PFSK-1 (cell line): Measurements from ENCODE around the gene COMMD6.

Experiments used
- FOXP2 ChIP-seq: optimal IDR thresholded peaks from 2 replicates; pipeline ENCODE3; 2011; ENCODE audit warnings: borderline replicate concordance, control low read depth, inconsistent platforms; ENCODE audit not compliant: insufficient read depth; ENCODE audit errors: extremely low read length, extremely low read depth
- POLR2AphosphoS5 ChIP-seq: IDR thresholded peaks from 2 replicates; pipeline ENCODE4 v1.6.1; 2012; ENCODE audit warnings: low read depth, mild to moderate bottlenecking, control low read depth, low read length, moderate library complexity
- SIN3A ChIP-seq: IDR thresholded peaks from 2 replicates; pipeline ENCODE4 v1.6.1; 2012; ENCODE audit warnings: mild to moderate bottlenecking, low read length, moderate library complexity, borderline replicate concordance; ENCODE audit not compliant: insufficient read depth
- TAF1 ChIP-seq: IDR thresholded peaks from 2 replicates; pipeline ENCODE4 v1.6.1; 2012; ENCODE audit warnings: low read length, control low read depth, borderline replicate concordance; ENCODE audit not compliant: insufficient read depth
- TF ChIP-seq, protein P1 (sequence below), 2 experiments: IDR thresholded peaks; 2 replicates each; pipeline versions ENCODE4 v1.6.1 to v1.8.0; 2011 to 2012; ENCODE audit warnings: low read depth in 2 of 2, low read length in 2 of 2, control low read depth in 1 of 2, inconsistent platforms in 1 of 2, mild to moderate bottlenecking in 1 of 2, moderate library complexity in 1 of 2; ENCODE audit not compliant: insufficient read depth in 1 of 2

COMMD6 gene

DNA sequence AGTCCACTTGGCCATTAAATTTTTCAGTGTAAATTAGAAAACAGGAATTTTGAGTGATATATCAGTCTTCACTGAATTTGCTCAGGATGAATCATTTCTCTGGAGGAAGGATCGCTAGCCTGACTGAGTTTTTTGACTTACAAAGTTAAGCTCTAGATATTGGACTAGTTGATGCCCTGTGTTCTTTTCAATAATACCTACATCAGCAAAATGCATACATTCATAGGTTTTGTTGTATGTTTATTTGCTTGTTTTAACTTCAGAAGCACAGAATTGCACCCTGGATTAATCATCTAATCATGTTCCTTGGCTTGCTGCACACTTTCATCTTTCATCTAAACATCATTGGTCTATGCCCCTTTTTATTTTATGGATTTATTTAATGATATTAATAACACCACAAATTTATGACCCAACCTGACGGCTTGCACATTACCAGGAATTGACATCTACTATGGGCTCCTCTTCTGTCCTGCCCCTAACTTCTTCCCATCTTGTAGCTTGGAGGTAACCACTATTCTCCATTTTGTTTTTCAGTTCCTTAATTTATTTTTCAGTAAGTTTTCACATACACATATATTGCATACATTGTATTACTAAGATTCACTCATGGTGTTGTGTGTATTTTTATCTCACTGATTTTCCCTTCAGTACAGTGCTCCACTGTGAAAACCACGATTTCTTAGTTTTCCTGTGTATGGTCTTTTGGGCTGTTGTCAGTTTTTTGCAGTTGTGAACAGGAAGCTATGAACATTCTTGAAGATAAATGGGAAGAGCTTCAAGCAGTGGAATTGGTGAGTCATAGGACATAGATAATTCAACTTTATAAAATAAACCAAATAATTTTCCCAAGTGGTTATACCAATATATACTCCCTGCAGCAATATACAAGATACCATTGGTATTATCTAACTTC is 23.3 kb downstream of the COMMD6 start:
- TF ChIP-seq, protein P1, sequence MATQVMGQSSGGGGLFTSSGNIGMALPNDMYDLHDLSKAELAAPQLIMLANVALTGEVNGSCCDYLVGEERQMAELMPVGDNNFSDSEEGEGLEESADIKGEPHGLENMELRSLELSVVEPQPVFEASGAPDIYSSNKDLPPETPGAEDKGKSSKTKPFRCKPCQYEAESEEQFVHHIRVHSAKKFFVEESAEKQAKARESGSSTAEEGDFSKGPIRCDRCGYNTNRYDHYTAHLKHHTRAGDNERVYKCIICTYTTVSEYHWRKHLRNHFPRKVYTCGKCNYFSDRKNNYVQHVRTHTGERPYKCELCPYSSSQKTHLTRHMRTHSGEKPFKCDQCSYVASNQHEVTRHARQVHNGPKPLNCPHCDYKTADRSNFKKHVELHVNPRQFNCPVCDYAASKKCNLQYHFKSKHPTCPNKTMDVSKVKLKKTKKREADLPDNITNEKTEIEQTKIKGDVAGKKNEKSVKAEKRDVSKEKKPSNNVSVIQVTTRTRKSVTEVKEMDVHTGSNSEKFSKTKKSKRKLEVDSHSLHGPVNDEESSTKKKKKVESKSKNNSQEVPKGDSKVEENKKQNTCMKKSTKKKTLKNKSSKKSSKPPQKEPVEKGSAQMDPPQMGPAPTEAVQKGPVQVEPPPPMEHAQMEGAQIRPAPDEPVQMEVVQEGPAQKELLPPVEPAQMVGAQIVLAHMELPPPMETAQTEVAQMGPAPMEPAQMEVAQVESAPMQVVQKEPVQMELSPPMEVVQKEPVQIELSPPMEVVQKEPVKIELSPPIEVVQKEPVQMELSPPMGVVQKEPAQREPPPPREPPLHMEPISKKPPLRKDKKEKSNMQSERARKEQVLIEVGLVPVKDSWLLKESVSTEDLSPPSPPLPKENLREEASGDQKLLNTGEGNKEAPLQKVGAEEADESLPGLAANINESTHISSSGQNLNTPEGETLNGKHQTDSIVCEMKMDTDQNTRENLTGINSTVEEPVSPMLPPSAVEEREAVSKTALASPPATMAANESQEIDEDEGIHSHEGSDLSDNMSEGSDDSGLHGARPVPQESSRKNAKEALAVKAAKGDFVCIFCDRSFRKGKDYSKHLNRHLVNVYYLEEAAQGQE (IDR thresholded peaks at IDR 0.05; ENCODE audit: insufficient read depth in 1 of 2, low read depth in 2 of 2, low read length in 2 of 2): no peak
- TF ChIP-seq FOXP2 (no peak), SIN3A (no peak), TAF1 (no peak), POLR2AphosphoS5 (no peak)

DNA sequence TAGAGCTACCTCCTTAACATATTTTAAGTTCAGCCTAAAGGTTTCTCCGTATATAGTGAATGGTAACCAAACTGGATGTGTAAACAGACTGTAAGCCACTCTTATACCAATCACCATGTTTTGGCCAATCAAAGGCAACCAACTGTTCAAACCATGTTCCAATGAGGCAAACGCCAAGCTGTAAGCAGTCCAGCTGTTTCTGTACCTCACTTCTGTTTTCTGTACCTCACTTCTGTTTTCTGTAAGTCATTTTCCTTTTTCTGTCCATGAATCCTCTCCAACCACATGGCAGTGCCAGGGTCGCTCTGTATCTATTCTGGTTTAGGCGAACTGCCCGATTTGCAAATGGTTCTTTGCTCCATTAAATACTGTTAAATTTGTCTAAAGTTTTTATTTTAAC is 24.4 kb downstream of the COMMD6 start:
- TF ChIP-seq, protein P1 (IDR thresholded peaks at IDR 0.05; ENCODE audit: insufficient read depth in 1 of 2, low read depth in 2 of 2, low read length in 2 of 2): no peak
- no peak for TF ChIP-seq FOXP2
- no peak for TF ChIP-seq TAF1

DNA sequence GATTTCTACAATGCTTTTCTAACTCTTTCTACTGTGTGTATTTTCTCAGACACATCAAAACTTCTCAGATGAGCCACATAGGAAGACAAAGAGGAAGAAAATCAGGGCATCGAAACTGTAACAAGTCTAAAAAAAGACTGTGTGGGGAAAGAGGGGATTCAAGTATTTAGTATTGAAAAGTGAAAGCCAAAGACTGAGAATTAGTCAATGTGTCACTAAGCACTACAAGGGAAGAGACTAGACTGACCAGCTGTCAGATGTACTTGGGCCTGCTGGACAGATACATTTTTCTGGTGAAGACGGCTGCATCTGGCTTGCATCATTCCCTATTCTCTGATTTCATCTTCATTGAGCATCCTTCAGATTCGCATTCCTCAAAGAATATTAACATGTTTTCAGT is 25.4 kb downstream of the COMMD6 start:
- TF ChIP-seq, protein P1 (IDR thresholded peaks at IDR 0.05; ENCODE audit: insufficient read depth in 1 of 2, low read depth in 2 of 2, low read length in 2 of 2): no peak
- TF ChIP-seq POLR2AphosphoS5: no peak
- TF ChIP-seq TAF1: no peak
- TF ChIP-seq FOXP2: no peak

DNA sequence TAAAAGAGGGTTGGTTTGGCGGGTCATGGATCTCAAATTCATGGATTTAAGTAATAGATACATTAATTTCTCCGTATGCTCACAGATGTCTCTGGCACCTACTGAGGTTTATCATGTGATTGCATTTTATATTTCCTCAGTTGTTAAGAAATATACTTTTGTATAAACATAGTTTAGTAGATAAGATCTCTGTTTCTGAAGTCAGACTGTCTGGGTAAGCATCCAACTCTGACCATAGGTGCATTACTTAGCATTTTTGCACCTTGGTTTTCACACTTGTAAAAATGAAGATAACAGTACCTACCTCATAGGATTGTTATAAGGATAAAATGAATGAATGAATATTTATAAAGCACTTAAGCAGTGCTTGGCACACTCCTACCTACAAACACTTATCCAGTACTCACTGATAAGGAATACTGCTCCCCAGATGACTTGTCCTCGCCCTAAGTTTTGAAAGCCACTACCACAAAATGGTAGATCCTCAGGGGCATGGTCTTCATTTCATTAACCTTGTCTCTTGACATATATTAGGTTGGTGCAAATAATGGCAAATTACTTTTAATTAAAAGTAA is 26.5 kb downstream of the COMMD6 start:
- TF ChIP-seq POLR2AphosphoS5 (no peak), TAF1 (no peak), SIN3A (no peak), FOXP2 (no peak)
- TF ChIP-seq, protein P1 (IDR thresholded peaks at IDR 0.05; ENCODE audit: insufficient read depth in 1 of 2, low read depth in 2 of 2, low read length in 2 of 2): no peak
